GM19193 (cell line): ENCODE data around the gene ZNF648.

Source experiments
- POLR2A ChIP-seq: IDR thresholded peaks from 4 replicates; pipeline ENCODE4 v1.6.1; 2011; ENCODE audit not compliant: insufficient read depth, insufficient read length; ENCODE audit errors: extremely low read depth

ZNF648 gene

GRCh38 chr1:182061594-182061993 lies at the start of gene ZNF648:
Gene ZNF648 (minus strand): TSS chr1:182061712. CDS start chr1:182058010, 3,702 bp downstream.
- no peak for TF ChIP-seq POLR2A

- TF ChIP-seq POLR2A = no peak
These were observed 49.1 kb upstream of the ZNF648 start for GRCh38 chr1:182110635-182111034.

GRCh38 chr1:182109771-182110170 lies 48.3 kb upstream of the ZNF648 start:
- no peak for TF ChIP-seq POLR2A

- TF ChIP-seq POLR2A = no peak
These were observed 45.7 kb upstream of the ZNF648 start for GRCh38 chr1:182107209-182107608.

- no peak for TF ChIP-seq POLR2A
These were observed 40.5 kb upstream of the ZNF648 start for GRCh38 chr1:182102043-182102416.

- TF ChIP-seq POLR2A = no peak
These were observed 40.0 kb upstream of the ZNF648 start for GRCh38 chr1:182101415-182102042.

- no peak for TF ChIP-seq POLR2A
These were observed 36.8 kb upstream of the ZNF648 start for GRCh38 chr1:182098301-182098700.

- no peak for TF ChIP-seq POLR2A
These were observed 34.4 kb upstream of the ZNF648 start for GRCh38 chr1:182095946-182096345.

- TF ChIP-seq POLR2A = no peak
These were observed 32.3 kb upstream of the ZNF648 start for GRCh38 chr1:182093781-182094180.

- TF ChIP-seq POLR2A = no peak
These were observed 30.8 kb upstream of the ZNF648 start for GRCh38 chr1:182092336-182092735.

- TF ChIP-seq POLR2A = no peak
These were observed 29.6 kb upstream of the ZNF648 start for GRCh38 chr1:182091083-182091482.

- TF ChIP-seq POLR2A = no peak
These were observed 26.3 kb upstream of the ZNF648 start for GRCh38 chr1:182087719-182088350.

GRCh38 chr1:182087304-182087703 lies 25.8 kb upstream of the ZNF648 start:
- TF ChIP-seq POLR2A = no peak

- no peak for TF ChIP-seq POLR2A
These were observed 25.1 kb upstream of the ZNF648 start for GRCh38 chr1:182086620-182087019.

GRCh38 chr1:182086136-182086535 lies 24.6 kb upstream of the ZNF648 start:
- TF ChIP-seq POLR2A = no peak

GRCh38 chr1:182085726-182086125 lies 24.2 kb upstream of the ZNF648 start:
- no peak for TF ChIP-seq POLR2A
